Globus pallidus (tissue), 1 donor: Measurements from ENCODE around the gene ARHGAP44.

Experiments
- DNase-seq: peaks from one replicate; pipeline ENCODE4 v3.0.0-alpha.2; 2015; ENCODE audit warnings: low spot score

ARHGAP44 gene

DNA sequence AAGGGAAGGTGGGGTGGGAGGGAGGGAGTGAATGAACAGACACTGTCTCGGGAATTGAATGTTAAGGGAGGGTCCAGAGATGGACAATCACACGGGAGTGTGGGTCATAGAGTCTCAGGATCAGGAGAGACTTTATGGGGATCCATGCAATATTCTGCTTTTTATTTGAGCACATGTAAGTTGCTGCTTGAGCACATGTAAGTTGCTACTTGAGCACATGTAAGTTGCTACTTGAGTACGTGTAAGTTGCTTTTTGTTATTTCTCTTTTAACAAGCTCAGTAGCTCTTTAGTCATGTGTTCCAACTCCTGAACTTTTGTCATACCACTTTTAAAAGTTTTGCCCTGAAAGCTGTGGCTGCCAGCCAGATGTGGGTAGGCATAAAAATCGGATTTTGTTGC, 110.3 kb downstream of the ARHGAP44 start:
- no peak for DNase-seq

DNA sequence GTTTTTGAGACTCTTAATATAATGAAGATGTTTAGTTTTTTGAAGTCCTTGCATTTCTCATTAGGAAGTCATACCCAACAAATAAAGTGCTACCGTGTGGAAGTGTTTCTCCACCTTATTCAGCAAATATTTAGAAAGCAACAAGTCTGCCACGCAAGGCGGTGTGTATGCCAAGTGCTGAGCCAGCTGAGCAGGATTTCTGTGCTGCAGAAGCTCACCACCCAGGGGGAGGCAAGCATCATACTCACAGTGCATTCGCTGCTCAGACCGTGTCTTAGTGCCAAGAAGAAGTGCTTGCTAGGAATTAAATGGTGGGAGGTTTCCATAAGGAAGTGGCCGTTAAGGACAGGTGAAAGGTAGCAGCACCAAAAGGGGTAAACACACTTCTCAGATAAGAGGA, 111.2 kb downstream of the ARHGAP44 start:
- DNase-seq: no peak

DNA sequence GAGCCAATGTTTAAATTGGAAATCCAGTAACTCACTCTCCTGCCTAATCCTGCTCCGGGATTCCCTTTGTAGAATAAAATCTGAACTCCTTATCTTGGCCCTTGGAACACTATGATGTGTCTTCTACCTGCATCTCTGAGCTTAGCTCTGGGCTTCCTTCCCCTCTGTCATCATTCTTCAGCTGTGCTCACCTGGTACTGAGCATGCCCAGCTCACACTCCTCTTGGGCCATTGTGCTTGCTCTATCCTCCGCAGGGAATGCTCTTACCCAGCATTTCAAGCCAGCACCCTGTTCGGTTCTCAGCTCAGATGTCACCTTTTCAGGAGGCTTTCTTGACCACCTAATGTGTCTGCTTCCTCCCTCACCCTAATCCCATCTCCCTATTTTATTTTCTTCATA, 112.7 kb downstream of the ARHGAP44 start:
- DNase-seq: no peak

DNA sequence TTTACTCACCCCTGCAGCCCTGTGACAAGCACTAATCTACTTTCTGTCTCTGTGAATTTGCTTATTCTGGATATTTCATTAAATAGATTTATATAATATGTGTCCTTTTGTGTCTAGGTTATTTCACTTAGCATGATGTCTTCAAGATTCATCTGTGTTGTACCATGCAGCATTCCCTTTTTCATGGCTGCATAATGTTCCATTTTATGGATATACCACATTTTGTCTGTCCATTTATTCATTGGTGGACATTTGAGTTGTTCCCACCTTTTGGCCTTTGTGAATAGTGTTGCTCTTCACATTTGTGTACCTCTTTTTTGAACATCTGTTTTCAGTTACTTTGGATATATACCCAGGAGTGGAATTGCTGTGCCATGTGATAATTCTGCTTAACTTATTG, 118.2 kb downstream of the ARHGAP44 start:
- DNase-seq: no peak

DNA sequence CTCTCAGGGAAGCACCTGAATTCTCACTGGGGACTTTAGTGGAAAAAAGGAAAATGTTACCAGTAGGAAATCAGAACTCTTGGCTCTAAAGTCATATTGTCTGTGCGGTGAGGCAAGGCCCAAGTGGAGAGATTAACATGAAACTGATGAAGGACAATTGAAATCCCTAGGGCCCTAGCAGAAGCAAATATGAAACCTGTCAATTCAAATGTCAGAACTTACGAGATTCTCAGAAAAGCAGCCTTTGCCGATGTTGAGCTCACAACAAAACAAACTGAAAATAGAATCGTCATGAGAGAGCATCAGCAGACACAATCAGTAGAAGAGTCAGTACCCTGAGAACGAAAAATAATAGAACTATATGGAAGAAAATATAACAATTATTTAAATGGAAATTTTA, 119.7 kb downstream of the ARHGAP44 start:
- DNase-seq: no peak

DNA sequence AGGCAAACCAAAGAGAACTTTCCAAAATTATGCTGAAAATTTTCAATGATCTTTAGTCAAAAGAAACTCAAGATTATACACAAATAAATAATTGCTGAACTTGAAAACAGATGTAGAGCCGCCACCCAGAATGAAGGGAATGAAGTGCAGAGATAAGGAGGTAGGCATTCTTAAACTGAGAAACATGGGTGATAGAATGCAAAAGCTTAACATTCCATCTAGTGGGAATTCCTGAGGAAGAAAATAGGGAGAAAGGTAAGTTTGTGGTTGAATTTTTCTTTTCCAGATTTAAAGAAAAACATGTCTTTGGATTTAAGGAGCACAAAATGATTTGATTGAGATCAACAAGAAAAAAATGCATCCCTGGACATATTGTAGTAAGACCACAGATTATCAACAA, 120.2 kb downstream of the ARHGAP44 start:
- DNase-seq: no peak

DNA sequence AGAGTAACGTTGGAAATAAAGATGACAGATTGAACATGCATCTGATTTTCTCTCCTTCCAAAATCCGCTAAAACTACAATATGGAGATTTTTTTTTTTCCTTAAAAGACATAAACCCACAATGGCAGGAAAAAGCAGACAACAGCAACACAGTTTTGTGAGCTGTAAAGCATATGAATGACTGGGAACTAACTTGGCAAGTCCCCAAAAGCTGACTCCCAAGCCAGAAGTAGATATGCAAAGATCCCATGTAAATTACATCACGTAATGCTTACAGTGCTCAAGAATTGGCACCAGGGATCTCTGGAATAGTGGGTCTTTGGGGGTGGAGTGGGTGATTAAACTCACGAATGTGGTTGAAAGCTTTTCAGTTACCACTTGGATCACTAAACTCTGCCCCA, 121.9 kb downstream of the ARHGAP44 start:
- DNase-seq: no peak

DNA sequence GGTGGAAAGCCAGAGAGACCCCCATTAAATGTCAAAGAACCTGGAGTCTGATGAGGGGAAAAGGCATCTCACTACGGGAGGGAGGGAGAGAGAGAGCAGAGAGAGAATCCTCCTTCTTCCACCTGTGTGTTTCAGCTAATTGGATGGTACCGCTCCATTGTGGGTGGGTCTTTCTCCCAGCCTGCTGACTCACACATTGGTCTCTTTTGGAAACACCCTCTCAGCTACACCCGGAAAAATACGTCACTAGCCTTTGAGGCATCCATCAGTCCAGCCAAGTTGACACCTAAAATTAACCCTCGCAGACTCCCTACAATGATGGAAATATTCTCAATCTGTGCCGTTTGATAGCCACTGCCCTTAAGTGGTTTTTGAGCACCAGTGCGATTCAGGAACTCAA, 128.1 kb downstream of the ARHGAP44 start:
- DNase-seq: no peak

DNA sequence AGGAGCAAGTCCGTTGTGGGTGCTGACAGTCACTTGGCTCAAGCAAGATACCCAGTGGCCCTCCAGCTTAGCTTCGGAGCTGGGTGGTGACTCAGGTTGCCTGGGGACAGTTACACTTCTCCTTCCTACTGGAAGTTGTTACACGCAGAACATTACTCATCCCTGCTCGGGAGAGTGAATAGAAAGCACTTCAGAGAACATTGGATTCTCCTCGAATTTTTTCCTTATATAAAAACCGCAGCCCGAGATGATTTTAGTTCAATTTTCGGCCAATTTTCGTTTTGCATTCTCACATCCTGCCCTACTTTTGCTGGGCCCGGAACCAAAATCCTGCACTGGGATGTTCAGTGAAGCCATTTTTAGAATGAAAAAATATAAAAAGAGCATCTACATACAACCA, 128.8 kb downstream of the ARHGAP44 start:
- no peak for DNase-seq

DNA sequence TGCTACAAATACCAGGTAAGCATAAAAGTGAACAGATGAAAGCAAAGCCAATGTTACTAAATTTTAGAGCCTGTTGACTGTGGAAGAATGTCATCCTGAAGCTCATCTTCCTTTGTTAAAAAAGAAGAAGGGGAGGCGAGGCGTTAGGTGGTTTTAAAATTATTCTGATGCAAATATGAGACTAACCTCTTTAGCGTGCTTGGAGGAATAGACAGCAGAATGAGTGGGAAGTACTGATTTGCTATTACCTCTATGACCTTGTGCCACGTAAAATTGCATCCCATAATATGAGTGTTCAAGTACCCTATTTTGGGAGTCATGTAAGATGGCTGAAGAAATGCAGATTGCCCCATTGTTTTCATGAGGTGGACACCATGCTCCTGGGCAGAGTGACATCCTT, 132.8 kb downstream of the ARHGAP44 start:
- no peak for DNase-seq

DNA sequence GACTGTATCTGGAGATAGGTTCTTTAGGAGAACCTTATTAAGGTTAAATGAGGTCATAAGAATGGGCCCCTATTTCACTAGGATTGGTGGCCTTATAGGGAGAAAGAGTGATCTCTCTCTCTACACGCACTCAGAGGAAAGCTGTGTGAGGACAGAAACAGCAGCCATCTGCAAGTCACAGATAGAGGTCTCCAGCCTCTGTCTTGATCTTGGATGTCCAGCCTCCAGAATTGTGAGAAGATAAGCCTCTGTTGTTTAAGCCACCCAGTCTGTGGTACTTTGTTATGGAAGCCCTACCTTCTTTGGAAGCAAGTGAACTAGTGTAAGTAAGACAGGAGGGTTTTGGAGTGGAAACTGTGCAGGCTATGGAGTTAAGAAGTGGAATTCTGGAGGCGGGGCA, 135.3 kb downstream of the ARHGAP44 start:
- DNase-seq: no peak

DNA sequence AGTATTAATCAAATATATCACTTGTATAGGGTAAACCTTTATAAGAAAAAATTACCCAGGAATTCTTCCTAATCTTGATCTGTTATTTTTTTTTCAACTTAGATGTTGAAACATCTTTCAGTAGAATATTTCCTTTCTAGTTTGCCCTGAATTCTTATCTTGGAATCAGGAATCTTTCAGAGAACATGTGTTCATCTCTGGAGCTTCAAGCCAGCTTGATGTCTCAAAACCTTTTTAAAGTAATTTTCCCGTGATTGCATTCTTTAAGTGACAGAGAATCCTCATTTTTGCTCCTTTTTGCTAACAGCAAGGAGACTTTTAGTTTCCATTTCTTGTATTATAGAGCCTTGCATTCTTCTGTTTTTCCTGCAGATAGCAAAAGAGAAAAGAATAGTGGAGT, 137.7 kb downstream of the ARHGAP44 start:
- no peak for DNase-seq

DNA sequence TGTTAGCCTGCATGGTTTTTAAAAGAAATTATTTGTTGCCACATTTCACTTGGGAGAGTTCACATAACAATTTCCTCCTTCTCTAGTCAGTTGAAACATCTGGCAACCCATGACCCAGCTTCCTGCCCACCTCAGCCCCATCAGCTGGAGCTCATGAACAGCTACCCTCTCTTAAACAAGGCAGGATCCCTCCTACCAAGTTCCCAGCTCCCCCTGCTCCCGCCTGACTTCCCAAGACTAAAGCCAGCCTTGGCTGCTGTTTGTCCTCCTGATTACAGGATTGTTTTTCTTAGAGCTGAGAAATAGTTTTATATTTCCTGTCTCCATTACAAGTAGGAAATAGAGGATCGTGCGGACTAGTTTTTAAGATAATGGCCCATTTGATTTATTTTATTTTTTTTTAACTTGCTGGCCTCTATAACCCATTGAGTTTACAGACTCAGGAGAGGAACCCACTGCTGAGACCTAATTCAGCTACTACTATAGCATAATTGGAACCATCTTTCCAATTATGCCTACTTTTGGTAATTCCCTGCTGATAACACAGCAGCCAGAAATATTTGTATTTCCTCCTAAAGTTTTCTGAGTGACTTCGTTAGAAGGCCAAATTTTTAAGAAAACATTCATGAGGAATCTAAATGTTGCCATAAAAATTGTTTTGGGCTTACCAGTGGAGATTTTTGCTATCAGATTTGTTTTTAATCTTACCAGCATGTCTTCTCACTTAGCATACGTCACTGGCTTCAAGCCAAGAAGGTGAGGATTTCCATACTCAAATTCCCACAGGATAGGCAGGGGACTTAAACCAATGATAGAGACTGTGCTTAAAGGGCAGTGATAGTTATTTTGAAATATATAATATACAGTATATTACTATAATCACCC, 138.5 kb downstream of the ARHGAP44 start:
- no peak for DNase-seq

DNA sequence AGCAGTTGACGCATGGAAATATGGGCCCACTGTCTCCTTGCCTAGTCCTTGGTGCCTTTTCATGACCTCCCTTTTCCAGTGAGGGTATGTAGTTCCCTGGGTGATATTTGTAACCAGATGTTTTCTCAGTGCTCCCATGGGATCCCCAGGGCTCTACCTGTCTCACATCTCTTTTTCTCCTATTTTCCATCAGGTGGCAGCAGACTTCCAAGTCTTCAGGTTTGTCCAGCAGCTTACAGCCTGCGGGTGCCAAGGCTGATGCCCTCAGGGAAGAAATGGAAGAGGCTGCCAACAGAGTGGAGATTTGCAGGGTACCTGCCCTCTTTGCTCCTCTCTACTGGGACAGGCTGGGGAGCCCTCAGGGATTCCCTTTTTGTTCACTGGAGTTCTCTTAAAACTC, 139.4 kb downstream of the ARHGAP44 start:
- no peak for DNase-seq

DNA sequence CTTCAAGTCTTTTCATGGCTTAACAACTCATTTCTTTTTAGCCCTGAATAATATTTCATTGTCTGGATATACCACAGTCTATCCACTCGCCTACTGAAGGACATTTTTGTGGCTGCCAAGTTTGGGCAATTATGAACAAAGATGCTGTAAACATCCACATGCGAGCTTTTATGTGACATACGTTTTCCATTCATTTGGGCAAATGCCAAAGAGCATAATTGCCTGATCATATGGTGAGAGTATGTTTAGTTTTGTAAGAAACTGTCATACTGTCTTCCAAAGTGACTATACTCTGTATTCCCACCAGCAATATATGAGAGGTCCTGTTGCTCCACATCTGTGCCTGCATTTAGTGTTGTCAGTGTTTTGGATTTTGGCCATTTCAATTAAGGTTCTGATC, 147.2 kb downstream of the ARHGAP44 start:
- DNase-seq: no peak

DNA sequence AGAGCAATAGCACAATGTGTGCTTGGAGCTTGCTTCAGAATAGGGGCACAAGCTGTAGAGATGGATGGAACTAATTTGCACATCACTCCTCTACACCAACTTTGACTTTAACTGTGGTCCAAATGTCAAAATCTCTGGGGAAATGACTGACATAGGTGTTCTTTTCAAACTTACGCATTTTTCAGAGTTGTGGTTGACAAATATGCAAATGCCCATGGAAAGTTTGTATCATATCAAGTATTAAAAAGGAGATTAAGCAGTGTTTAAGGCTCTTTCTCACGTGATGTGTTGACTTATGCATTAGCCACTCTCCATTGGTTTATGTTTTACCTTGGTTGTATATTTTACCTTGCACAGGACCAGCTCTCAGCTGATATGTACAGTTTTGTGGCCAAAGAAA, 151.4 kb downstream of the ARHGAP44 start:
- DNase-seq: no peak

DNA sequence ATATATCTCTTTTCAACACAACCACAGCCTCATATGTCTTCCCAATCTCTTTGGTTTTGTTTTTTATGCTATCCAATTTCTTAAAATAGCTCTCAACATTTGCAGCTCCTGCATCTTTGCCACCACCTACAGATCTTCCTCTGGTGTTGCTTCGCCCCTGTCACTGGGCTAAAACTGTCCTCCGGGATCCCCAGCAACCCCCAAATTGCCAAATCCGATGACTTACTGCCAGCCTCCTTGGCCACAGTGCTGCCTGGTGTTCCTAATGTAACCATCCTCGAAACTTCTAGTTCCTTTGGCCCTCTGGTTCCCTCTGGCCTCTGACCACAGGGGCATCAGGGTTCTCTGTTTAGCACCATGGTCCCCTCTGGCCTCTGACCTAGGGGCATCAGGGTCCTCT, 157.7 kb downstream of the ARHGAP44 start:
- DNase-seq: no peak

DNA sequence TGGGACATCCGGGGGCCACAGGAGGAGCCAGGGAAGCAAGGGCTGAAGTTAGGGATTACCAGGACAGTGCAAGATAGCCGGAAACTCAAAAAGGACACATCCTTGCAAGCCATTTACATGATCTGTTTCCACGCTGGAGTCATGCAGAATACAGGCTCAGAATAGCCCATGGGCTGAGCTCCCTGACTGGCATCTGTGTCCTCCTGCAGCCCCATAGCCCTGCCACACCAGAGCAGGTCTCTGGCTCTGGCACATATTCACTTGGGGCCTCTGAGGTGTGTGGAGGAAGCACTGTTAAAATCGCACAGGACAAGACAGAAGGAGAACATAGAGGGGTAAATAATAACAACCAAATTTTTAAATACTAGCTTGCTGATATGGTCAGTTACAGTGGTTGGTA, 162.7 kb downstream of the ARHGAP44 start:
- no peak for DNase-seq

DNA sequence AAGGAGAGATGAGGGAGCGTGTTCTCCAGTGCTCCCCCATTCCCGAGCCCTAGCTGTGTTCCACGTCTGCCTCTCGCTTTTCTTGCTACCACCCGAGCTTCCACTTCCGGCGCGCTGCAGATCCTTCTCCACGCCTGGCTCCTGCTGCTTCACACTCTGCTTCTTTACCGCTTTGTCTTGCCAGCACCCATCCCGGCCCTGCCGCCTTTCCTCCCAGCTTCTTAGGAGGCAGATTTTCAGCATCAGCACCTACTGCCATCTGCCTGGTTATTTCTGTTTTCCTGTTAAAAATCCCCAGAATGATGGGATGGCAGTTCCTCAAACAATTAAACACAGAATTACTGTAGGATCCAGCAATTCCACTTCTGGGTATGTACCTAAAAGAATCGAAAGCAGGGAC, 163.9 kb downstream of the ARHGAP44 start:
- DNase-seq: no peak

DNA sequence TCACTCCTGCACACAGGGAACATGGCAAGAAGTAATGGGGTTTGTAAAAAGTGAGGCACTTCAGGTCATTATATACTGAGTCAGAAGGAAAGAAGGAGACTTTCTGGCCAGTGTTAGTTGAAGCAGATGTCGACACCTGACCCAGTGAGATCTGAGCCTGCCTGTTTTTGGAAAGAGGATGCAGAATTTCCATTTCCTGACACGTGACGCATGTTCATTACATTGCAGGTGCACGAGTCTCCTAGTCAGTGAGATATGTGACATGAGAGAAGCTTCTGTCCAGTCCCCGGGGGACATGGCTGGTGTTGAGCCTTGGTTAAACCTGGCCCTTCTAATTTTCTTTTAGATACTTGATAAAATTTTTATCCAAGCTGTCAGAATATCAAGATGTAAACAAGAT, 166.2 kb downstream of the ARHGAP44 start:
- DNase-seq: no peak

DNA sequence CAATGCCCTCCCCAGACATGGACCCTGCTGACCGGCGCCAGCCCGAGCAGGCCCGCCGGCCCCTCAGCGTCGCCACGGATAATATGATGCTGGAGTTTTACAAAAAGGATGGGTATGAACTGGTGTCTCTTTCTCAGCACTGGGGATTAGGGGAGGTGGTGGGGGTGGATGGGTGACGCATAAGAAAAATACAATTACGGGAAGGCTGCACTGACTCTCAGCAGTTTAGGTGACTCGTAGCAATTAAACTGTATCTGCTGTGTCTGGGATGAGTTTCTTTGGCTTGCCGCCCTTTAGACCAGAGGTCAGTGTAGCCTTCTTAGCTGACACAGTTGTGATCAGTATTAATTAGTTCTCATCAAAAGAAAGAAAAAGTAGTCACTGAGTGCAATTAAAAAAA, 169.5 kb downstream of the ARHGAP44 start:
- no peak for DNase-seq

DNA sequence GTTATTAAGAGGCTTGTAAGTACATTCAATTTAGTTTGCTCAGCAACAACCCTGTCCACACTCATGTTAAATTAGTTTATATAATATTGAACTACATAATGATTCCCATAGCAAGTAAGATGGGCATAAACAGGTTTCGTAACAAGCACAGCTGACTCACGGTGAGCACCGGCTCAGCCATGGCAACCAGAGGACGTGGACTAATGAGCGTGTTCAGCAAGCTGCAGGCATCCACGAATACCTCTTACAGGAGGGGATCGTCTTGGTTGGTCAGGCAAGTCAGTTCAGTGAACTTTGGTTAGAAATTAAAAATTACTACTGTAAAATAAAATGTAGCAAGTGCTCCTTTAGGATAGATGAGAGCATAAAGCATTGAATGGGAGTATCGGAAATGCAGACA, 170.1 kb downstream of the ARHGAP44 start:
- no peak for DNase-seq

DNA sequence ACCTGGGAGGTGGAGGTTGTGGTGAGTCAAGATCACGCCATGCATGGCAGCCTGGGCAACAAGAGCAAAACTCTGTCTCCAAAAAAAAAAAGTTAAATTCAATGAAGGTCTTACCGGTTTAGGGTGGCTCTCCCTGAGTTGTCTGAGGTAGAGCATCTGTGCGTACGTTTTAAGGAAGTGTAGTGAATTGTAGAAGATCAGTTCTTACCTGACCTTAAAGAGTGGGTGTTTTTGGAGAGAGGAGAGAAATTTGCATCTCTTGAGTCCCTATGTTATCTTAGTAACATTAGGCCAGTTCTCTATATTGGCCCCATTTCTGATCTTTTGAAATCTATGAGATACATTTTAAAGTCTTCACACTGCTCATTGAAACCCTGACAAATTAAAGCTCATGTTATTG, 172.4 kb downstream of the ARHGAP44 start:
- DNase-seq: no peak

DNA sequence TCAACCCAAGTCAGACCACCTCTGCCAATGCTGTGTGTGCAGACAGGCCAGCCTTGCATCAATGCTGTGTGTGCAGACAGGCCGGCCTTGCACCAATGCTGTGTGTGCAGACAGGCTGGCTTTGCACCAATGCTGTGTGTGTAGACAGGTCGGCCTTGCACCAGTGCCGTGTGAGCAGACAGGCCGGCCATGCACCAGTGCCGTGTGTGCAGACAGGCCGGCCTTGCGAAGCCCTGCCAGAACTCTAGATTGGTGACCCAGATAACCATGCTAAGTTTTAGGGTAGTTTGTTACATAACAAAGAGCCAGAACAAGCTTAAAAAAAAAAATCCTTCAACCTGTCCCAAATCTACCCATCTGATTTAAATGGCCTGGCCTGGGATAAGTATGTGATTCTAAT, 174.2 kb downstream of the ARHGAP44 start:
- no peak for DNase-seq
